Astrocyte (in vitro differentiated cells and primary cell): Measurements from ENCODE around the gene PBXIP1. TPM values are rescaled to one million over a fixed set of nuclear protein-coding genes. Genes with fewer than 3 reads are reported as not detected.
A peak's percentile ranks its signal among the peaks of the same experiment; 100 is the strongest.
"Not testable (repeated sequence)": the region's sequence is repeated elsewhere in the genome, so short reads cannot be mapped to it uniquely, and the experiment has no call there.

ENCODE experiments used
- DNase-seq: peaks from one replicate; pipeline ENCODE4 v3.0.0-alpha.2; 2010; ENCODE audit warnings: low read depth
- FAIRE-seq: peaks from 2 replicates; lab custom pipeline; 2011; peaks lifted over from hg19 to GRCh38; lab: Jason Lieb, UNC
- H2AFZ ChIP-seq: 2 replicates; pipeline ENCODE4 v1.6.0; 2012; ENCODE audit warnings: low read depth, low read length, inconsistent platforms
- H3K27ac ChIP-seq: 2 replicates; pipeline ENCODE4 v1.5.1; 2011; ENCODE audit warnings: low read depth, low read length, inconsistent platforms
- H3K27me3 ChIP-seq: 2 replicates; pipeline ENCODE4 v1.6.0; 2011; ENCODE audit warnings: low read length, inconsistent platforms; ENCODE audit not compliant: insufficient read depth
- H3K36me3 ChIP-seq: 2 replicates; pipeline ENCODE4 v1.5.1; 2011; ENCODE audit warnings: low read length, inconsistent platforms; ENCODE audit not compliant: insufficient read depth
- H3K4me1 ChIP-seq: 2 replicates; pipeline ENCODE4 v1.5.1; 2011; ENCODE audit warnings: low read length, inconsistent platforms; ENCODE audit not compliant: insufficient read depth
- H3K4me2 ChIP-seq: 2 replicates; pipeline ENCODE4 v1.6.0; 2012; ENCODE audit warnings: low read length, inconsistent platforms
- H3K4me3 ChIP-seq: 2 replicates; pipeline ENCODE4 v1.5.1; 2011; ENCODE audit warnings: low read depth, mild to moderate bottlenecking, low read length, inconsistent platforms; ENCODE audit not compliant: insufficient read depth
- H3K79me2 ChIP-seq: 2 replicates; pipeline ENCODE4 v1.6.0; 2012; ENCODE audit warnings: mild to moderate bottlenecking, low read length, inconsistent platforms; ENCODE audit not compliant: insufficient read depth
- H3K9ac ChIP-seq: 2 replicates; pipeline ENCODE4 v1.6.0; 2012; ENCODE audit warnings: mild to moderate bottlenecking, low read length, inconsistent platforms
- H3K9me3 ChIP-seq: 2 replicates; pipeline ENCODE4 v1.5.1; 2012; ENCODE audit warnings: low read depth, mild to moderate bottlenecking, low read length, inconsistent platforms; ENCODE audit not compliant: insufficient read depth
- H4K20me1 ChIP-seq: 2 replicates; pipeline ENCODE4 v1.6.0; 2012; ENCODE audit warnings: low read length, inconsistent platforms; ENCODE audit not compliant: insufficient read depth
- H3K27ac Mint-ChIP-seq: one replicate; pipeline ENCODE4 v1.8.0; 2021; ENCODE audit warnings: mild to moderate bottlenecking, mixed read lengths; ENCODE audit not compliant: unreplicated experiment
- H3K27me3 Mint-ChIP-seq: one replicate; pipeline ENCODE4 v1.8.0; 2021; ENCODE audit warnings: low read depth, mixed read lengths; ENCODE audit not compliant: unreplicated experiment
- H3K36me3 Mint-ChIP-seq: one replicate; pipeline ENCODE4 v1.8.0; 2021; ENCODE audit warnings: low read depth, mixed read lengths; ENCODE audit not compliant: unreplicated experiment
- H3K4me1 Mint-ChIP-seq: one replicate; pipeline ENCODE4 v1.8.0; 2021; ENCODE audit warnings: low read depth, mixed read lengths; ENCODE audit not compliant: unreplicated experiment
- H3K4me3 Mint-ChIP-seq: one replicate; pipeline ENCODE4 v1.8.0; 2021; ENCODE audit warnings: mild to moderate bottlenecking, moderate library complexity, mixed read lengths; ENCODE audit not compliant: unreplicated experiment
- H3K9me3 Mint-ChIP-seq: one replicate; pipeline ENCODE4 v1.8.0; 2021; ENCODE audit warnings: mild to moderate bottlenecking, mixed read lengths; ENCODE audit not compliant: unreplicated experiment
- EZH2 ChIP-seq: IDR thresholded peaks from 2 replicates; pipeline ENCODE4 v1.6.1; 2012; ENCODE audit warnings: mild to moderate bottlenecking, low read length, inconsistent platforms; ENCODE audit not compliant: insufficient read depth
- total RNA-seq: library from RNA; stranded (reverse); gene quantifications from 2 replicates; pipeline ENCODE4 v1.2.1, GENCODE V29; 2021
- TF ChIP-seq, protein P1 (sequence below): IDR thresholded peaks from 2 replicates; pipeline ENCODE4 v1.5.1; 2011; ENCODE audit warnings: low read depth, mild to moderate bottlenecking, inconsistent platforms, low read length, moderate library complexity; ENCODE audit not compliant: insufficient read depth

The PBXIP1 gene
- total RNA-seq, 1 donor from 2014 or later = 89.2 TPM

DNA sequence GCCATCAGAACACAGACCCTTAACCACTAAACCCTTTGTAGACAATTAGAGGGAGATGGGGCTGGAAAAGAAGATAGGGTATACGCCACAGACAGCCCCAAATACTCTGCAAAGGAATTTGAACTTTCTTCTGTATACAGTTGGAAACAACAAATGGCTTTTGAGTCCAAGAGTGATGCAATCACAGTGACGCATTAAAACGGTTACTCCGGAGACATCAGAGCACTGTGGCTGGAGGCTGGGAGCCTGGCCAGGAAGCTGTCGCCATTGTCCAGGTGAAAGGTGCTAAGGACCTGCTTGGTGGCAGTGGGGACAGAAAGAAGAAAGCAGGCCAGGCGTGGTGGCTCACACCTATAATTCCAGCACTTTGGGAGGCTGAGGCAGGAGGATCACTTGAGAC is 31.4 kb upstream of the PBXIP1 start:
- Histone ChIP-seq H3K4me1 (peaks cover 13% of the 10 kb centered on the region), H3K36me3 (peaks cover 24% of the 10 kb centered on the region), H3K4me2 (no peak overlapping the region), H3K9ac (no peak overlapping the region), H3K27ac (no peak overlapping the region), H2AFZ (no peak overlapping the region), H3K9me3 (no peaks in the 10 kb centered on the region), H4K20me1 (peaks cover 29% of the 10 kb centered on the region), H3K27me3 (no peaks in the 10 kb centered on the region), H3K79me2 (peaks cover 59% of the 10 kb centered on the region), H3K4me3 (no peak overlapping the region)
- DNase-seq (no peak), FAIRE-seq (no peak)
- Mint-ChIP-seq H3K4me3 (no peak overlapping the region), H3K4me1 (peaks cover 5% of the 10 kb centered on the region), H3K9me3 (no peaks in the 10 kb centered on the region), H3K36me3 (peaks cover 7% of the 10 kb centered on the region), H3K27ac (no peak overlapping the region), H3K27me3 (no peaks in the 10 kb centered on the region)
- TF ChIP-seq, protein P1, sequence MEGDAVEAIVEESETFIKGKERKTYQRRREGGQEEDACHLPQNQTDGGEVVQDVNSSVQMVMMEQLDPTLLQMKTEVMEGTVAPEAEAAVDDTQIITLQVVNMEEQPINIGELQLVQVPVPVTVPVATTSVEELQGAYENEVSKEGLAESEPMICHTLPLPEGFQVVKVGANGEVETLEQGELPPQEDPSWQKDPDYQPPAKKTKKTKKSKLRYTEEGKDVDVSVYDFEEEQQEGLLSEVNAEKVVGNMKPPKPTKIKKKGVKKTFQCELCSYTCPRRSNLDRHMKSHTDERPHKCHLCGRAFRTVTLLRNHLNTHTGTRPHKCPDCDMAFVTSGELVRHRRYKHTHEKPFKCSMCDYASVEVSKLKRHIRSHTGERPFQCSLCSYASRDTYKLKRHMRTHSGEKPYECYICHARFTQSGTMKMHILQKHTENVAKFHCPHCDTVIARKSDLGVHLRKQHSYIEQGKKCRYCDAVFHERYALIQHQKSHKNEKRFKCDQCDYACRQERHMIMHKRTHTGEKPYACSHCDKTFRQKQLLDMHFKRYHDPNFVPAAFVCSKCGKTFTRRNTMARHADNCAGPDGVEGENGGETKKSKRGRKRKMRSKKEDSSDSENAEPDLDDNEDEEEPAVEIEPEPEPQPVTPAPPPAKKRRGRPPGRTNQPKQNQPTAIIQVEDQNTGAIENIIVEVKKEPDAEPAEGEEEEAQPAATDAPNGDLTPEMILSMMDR = no peak
- no peak for TF ChIP-seq EZH2

DNA sequence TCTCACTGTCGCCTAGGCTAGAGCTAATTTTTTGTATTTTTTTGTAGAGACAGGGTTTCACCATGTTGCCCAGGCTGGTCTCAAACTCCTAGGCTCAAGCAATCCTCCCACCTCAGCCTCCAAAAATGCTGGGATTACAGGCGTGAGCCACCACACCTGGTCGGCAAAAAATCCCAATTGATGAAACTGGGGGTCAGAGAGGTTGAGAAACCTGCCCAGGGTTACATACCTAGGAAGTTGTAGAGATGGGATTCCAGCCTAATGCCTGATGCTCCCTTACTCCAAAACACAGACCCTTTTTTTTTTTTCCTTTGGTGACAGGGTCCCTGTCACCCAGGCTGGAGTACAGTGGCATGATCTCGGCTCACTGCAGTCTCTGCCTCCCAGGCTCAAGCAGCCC is 30.8 kb upstream of the PBXIP1 start:
- H3K4me2 ChIP-seq, H3K27me3 Mint-ChIP-seq, H3K4me3 ChIP-seq, H3K27ac ChIP-seq, H3K36me3 Mint-ChIP-seq, H3K4me1 Mint-ChIP-seq, H3K27me3 ChIP-seq, H3K9me3 Mint-ChIP-seq, H3K27ac Mint-ChIP-seq, FAIRE-seq, H3K9ac ChIP-seq, H2AFZ ChIP-seq, DNase-seq, H3K4me3 Mint-ChIP-seq, H3K9me3 ChIP-seq: not testable (repeated sequence)
- peaks cover 14% of the 10 kb centered on the region for H3K4me1 ChIP-seq
- H3K79me2 ChIP-seq = peaks cover 59% of the 10 kb centered on the region
- H3K36me3 ChIP-seq = peaks cover 24% of the 10 kb centered on the region
- H4K20me1 ChIP-seq = peaks cover 29% of the 10 kb centered on the region

DNA sequence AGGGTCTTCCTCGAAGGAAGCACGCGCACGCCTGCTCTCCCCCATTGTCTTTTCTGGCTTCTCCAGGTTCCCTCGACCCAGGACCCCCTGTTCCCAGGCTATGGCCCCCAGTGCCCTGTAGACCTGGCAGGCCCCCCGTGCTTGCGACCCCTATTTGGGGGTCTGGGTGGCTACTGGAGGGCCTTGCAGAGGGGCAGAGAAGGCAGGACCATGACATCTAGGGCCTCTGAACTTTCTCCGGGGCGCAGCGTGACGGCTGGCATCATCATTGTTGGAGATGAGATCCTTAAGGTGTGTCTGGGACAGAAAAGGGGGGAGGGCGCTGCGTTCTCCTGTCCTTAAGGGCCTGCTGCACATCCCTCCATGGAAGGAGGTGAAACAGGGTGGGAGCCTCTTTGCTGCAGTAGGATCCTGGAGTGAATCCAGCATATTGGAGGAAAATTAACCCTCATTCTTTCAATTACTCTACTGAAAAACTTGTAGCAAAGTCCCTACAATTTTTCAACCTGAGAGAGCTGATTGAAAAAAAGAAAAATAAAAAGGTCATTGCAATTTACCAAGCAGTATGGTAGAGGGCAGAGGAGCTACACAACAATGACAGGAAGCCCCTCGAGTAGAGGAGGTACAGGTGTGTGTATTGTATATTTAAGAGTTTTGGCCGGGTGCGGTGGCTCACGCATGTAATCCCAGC is 28.0 kb upstream of the PBXIP1 start:
- peak overlapping the region; percentile 94 for H3K9ac ChIP-seq
- DNase-seq = no peak
- no peak for FAIRE-seq

More for the DNA sequence above, 28.0 kb upstream of the PBXIP1 start:
- Mint-ChIP-seq H3K27ac (peak overlapping the region; percentile 80), H3K36me3 (peaks cover 4% of the 10 kb centered on the region), H3K4me1 (peaks cover 5% of the 10 kb centered on the region), H3K27me3 (no peaks in the 10 kb centered on the region), H3K9me3 (no peaks in the 10 kb centered on the region), H3K4me3 (no peak overlapping the region)
- Histone ChIP-seq H4K20me1 (peaks cover 14% of the 10 kb centered on the region), H3K4me3 (peak overlapping the region; percentile 99), H3K27me3 (no peaks in the 10 kb centered on the region), H3K36me3 (peaks cover 22% of the 10 kb centered on the region), H3K79me2 (peaks cover 52% of the 10 kb centered on the region), H3K9me3 (no peaks in the 10 kb centered on the region), H3K4me1 (peaks cover 14% of the 10 kb centered on the region), H3K4me2 (peak overlapping the region; percentile 97), H3K27ac (peak overlapping the region; percentile 58), H2AFZ (peak overlapping the region; percentile 69)
- TF ChIP-seq EZH2 = no peak
- TF ChIP-seq, protein P1 = no peak
